ENCODE results near the gene RIMBP2.

Gene RIMBP2

GRCh38 chr12:130565189-130565588 is 150.9 kb downstream of the RIMBP2 start:
- no peak for DNase-seq

- no peak for DNase-seq
Measured at GRCh38 chr12:130563323-130563722, 152.8 kb downstream of the RIMBP2 start.

DNA sequence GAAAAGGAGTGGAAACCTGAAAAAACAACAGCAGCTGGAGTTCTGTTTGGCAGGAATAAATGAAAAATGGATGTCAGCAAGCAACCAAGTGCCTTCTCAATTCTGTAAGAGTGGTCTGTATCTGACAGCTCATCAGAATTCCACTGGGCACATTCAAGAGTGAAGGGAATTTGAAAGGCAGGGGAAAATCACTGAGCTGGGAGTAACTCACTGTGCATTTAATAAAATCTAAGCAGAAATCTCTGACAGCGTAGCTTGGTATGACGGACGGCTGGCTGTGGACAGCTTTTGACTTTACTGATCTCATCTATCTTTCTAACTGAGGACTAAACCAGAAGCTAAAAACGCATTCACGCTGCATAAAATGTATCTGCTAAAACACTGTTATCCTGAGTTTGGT is 153.4 kb downstream of the RIMBP2 start:
- no peak for DNase-seq

DNA sequence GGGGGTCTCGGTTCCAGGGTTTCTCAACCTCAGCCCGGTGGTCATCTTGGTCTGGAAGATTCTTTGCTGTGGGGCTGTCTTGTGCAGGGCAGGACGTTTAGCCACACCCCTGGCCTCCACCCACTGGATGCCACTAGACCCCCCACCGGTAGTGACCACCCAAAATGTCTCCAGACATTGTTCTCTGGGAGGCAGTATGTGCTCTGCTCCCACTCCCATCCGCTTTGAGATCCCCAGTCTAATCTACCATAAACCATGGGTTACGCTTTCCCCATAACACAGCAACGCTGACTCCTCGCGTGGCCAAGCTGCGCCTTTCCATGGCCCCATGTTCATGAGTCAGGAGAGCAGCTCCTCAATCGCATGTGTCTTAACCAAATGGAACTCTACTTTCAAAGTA is 155.8 kb downstream of the RIMBP2 start:
- no peak for DNase-seq

- DNase-seq: no peak
Measured at GRCh38 chr12:130559806-130560205, 156.3 kb downstream of the RIMBP2 start.

DNA sequence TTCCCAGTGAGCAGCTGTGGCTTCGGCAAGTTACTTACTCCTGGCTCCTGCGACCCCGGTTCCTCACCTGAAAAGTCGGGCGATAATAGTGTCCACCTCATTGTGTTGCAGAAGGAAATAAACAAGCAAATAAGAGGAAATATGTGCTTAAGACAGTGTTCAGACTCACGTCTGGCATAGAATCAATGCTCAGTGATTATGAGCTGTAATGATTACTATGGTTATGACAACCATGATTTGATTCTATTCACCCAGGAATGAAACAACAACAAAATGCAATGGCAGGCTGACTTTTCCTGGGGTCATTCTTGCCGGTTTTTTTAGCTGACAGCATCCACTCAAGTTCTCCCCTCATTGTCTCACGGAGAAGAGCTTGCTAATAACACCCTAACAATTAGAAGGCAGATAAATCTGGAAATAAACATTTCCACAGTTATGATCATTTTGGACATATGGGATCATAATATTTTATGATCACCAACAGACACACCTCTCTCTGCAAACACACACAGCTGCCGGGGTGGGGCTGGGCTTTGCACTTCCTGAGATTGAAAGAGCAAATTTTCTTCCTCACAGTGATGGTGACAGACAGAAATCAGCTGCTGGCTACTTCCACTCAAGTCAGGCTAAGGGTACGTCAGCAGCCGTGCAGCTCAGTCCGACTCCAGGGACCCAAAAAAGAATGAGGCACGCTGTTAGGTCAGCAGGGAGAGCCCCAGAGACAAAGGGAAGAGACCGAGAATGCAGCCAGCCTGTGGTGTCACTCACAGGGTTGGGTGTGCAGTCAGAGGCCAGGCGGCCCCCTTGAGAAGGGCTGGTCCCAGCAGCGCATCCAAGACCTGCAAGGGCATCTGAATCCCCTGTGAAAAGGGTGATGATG is 158.0 kb downstream of the RIMBP2 start:
- no peak for DNase-seq

DNA sequence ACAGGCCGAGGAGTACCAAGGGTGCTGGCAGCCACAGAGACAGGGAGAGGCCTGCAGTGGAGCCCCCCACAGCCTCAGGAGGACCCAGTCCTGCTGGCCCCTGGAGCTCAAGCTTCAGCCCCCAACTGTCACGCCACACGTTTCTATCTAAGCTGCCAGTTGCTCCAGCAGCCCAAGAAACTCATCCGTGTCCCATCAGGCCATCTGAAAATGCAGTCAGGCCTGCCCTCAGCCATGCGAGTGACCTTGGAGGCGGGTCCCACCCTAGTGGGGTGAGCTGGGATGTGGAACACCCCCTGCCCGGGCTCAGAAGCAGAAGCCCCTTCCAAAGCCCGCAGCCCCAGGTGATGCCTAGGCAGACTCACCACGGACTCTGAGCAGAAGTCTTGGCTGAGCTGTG is 158.9 kb downstream of the RIMBP2 start:
- no peak for DNase-seq

GRCh38 chr12:130556486-130557055 is 159.5 kb downstream of the RIMBP2 start:
- no peak for DNase-seq

GRCh38 chr12:130555628-130556485 is 160.2 kb downstream of the RIMBP2 start:
- DNase-seq: no peak

GRCh38 chr12:130555221-130555620 is 160.9 kb downstream of the RIMBP2 start:
- no peak for DNase-seq

GRCh38 chr12:130552483-130552996 is 163.6 kb downstream of the RIMBP2 start:
- DNase-seq: no peak

- DNase-seq: no peak
Measured at GRCh38 chr12:130549361-130549760, 166.7 kb downstream of the RIMBP2 start.

GRCh38 chr12:130547480-130548155 is 168.5 kb downstream of the RIMBP2 start:
- no peak for DNase-seq

GRCh38 chr12:130546494-130546893 is 169.6 kb downstream of the RIMBP2 start:
- no peak for DNase-seq

- DNase-seq: no peak
Measured at GRCh38 chr12:130545475-130545874, 170.6 kb downstream of the RIMBP2 start.

DNA sequence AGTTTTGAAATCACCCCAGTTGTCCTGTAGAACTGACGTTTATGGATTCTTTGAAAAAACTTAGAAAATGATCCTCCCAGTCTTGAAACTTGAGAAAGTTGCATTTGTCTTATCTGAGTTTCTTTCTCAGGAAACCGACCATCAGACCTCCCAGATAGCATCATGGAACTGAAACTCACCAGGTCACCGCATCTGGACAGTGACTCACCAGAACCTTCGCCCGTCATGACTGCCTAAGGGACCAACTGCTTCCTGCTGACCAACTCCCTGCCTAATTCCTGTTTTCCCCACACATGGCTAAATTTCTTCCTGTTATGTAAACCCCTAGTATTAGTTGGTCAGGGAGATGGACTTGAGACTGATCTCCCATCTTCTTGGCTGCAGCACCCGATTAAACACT is 175.7 kb downstream of the RIMBP2 start:
- no peak for DNase-seq

- no peak for DNase-seq
Measured at GRCh38 chr12:130538343-130539095, 177.6 kb downstream of the RIMBP2 start.

GRCh38 chr12:130537655-130538054 is 178.4 kb downstream of the RIMBP2 start:
- no peak for DNase-seq

DNA sequence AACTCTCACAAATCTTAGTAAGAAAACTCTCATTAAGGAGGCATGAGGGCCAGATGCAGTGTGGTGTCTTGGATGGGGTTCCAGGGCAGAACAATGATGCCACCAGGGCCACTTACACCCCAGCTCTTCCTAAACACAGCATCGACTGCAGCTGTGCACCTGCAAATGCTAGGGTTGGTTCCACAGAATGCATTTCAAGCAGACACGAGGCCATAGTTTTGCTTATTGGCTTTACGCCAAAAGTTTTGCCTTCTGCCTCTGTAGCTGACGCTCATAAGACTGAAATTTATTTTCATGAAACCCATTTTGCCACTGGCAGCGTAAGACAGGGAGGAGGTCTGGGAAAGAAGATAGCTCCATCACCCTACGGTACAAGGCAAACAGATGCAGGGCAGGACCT is 179.0 kb downstream of the RIMBP2 start:
- DNase-seq: no peak

GRCh38 chr12:130530429-130530828 is 185.7 kb downstream of the RIMBP2 start:
- DNase-seq: no peak

DNA sequence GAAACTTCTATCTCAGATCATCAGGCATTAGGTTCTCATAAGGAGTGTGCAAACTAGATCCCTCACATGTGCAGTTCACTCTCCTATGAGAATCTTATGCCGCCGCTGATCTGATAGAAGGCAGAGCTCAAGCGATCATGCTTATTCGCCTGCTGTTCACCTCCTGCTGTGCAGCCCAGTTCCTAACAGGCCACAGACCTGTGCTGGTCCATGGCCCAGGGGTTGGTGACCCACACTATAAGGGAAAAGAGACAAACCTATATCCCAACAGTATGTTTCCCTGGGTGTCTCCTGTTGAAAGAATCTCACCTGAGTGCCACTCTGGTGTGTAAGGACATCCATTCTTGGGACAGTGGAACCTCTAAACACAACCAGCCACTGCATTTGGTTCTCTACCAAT is 186.3 kb downstream of the RIMBP2 start:
- DNase-seq: no peak

- no peak for DNase-seq
Measured at GRCh38 chr12:130527239-130527638, 188.9 kb downstream of the RIMBP2 start.
